GM12878 (cell line): ENCODE results near the gene SQOR. TPM values are rescaled to one million over a fixed set of nuclear protein-coding genes. Genes with fewer than 3 reads are reported as not detected.
A peak's percentile ranks its signal among the peaks of the same experiment; 100 is the strongest.

Experiments
- ATAC-seq: fragments of 200-7000 bp; cut with Tn5 transposase; 3 replicates; pipeline ENCODE4 v1.9.1; 2020; ENCODE audit warnings: mild to moderate bottlenecking, moderate library complexity
- BruUV-seq: library from RNA; stranded (reverse); fragments of 400-500 nt; replicated peaks from 2 replicates; lab custom pipeline; 2021; lab: Mats Ljungman, UMichigan
- CTCF ChIA-PET: fragments of 300-600 bp; sonication (Branson Sonifier 250); formaldehyde crosslinking; extraction: SDS; loops from one replicate; lab custom pipeline; 2021; ENCODE audit warnings: inconsistent platforms; lab: Yijun Ruan, JAX
- POLR2A ChIA-PET: fragments of 350-600 bp; formaldehyde crosslinking; extraction: SDS; loops from one replicate; lab custom pipeline; 2021; ENCODE audit warnings: inconsistent platforms; lab: Charles Lee
- RAD21 ChIA-PET: fragments of 300-600 bp; sonication (Branson Sonifier 250); formaldehyde crosslinking; loops from one replicate; lab custom pipeline; 2023; ENCODE audit warnings: antibody characterized with exemption; ENCODE audit not compliant: unreplicated experiment; lab: Charles Lee
- SMC1A ChIA-PET: fragments of 300-600 bp; sonication (Branson Sonifier 250); formaldehyde crosslinking; loops from one replicate; lab custom pipeline; 2023; ENCODE audit not compliant: unreplicated experiment, uncharacterized antibody; lab: Charles Lee
- DNase-seq: peaks from one replicate; pipeline ENCODE4 v3.0.0-alpha.2; 2011; ENCODE audit warnings: low read depth, low spot score
- FAIRE-seq: peaks from 3 replicates; lab custom pipeline; 2011; peaks lifted over from hg19 to GRCh38; lab: Jason Lieb, UNC
- H2AFZ ChIP-seq: 2 replicates; pipeline ENCODE4 v1.6.0; 2011; ENCODE audit warnings: low read depth, low read length, control low read depth; ENCODE audit not compliant: control insufficient read depth
- H3K27ac ChIP-seq: 2 replicates; pipeline ENCODE4 v1.5.1; 2011; ENCODE audit warnings: control low read depth; ENCODE audit not compliant: control insufficient read depth, insufficient read depth
- H3K27me3 ChIP-seq, 2 experiments: replicated peaks in 1 of 2; 2 replicates each; pipeline versions ENCODE4 v1.6.0 to v1.6.1; 2011; ENCODE audit warnings: low read length in 1 of 2; ENCODE audit not compliant: control insufficient read depth in 2 of 2, insufficient read depth in 2 of 2
- H3K36me3 ChIP-seq, 2 experiments: 2 replicates each; pipeline ENCODE4 v1.5.1; 2011; ENCODE audit warnings: low read length in 1 of 2; ENCODE audit not compliant: control insufficient read depth in 2 of 2, insufficient read depth in 2 of 2
- H3K4me1 ChIP-seq: 2 replicates; pipeline ENCODE4 v1.6.1; 2011; ENCODE audit warnings: mild to moderate bottlenecking, low read length, moderate library complexity, mixed read lengths; ENCODE audit not compliant: control insufficient read depth, insufficient read depth
- H3K4me2 ChIP-seq: 2 replicates; pipeline ENCODE4 v1.6.0; 2011; ENCODE audit warnings: control low read depth; ENCODE audit not compliant: control insufficient read depth, insufficient read depth
- H3K4me3 ChIP-seq: fragments of 200-600 bp; sonication (generic); 2 replicates; pipeline ENCODE4 v1.5.1; 2016
- H3K79me2 ChIP-seq: 2 replicates; pipeline ENCODE4 v1.6.0; 2011; ENCODE audit warnings: low read length; ENCODE audit not compliant: control insufficient read depth, insufficient read depth
- H3K9ac ChIP-seq: 2 replicates; pipeline ENCODE4 v1.8.0; 2011; ENCODE audit warnings: low read length, control low read depth, mixed read lengths; ENCODE audit not compliant: control insufficient read depth, insufficient read depth
- H3K9me3 ChIP-seq: replicated peaks from 3 replicates; pipeline ENCODE4 v1.5.1; 2011; ENCODE audit warnings: mild to moderate bottlenecking, low read length; ENCODE audit not compliant: control insufficient read depth, insufficient read depth
- H4K20me1 ChIP-seq: 2 replicates; pipeline ENCODE4 v1.6.0; 2011; ENCODE audit not compliant: control insufficient read depth, insufficient read depth
- CREB1 ChIP-seq: IDR thresholded peaks from 2 replicates; pipeline ENCODE4 v1.6.1; 2012; ENCODE audit warnings: low read depth, mild to moderate bottlenecking, inconsistent platforms
- CREM ChIP-seq: IDR thresholded peaks from 2 replicates; pipeline ENCODE4 v1.6.1; 2014; ENCODE audit warnings: antibody characterized with exemption, low read depth
- GATAD2B ChIP-seq: fragments of 450-650 bp; conservative IDR thresholded peaks from 2 replicates; pipeline ENCODE4 v1.6.1; 2017; ENCODE audit warnings: low read depth, mild to moderate bottlenecking, moderate library complexity
- HCFC1 ChIP-seq: fragments of 150-350 bp; IDR thresholded peaks from 2 replicates; pipeline ENCODE4 v1.6.1; 2014; ENCODE audit warnings: low read length
- HDAC6 ChIP-seq: fragments of 200-600 bp; sonication (generic); IDR thresholded peaks from one replicate; pipeline ENCODE4 v1.8.0; 2017; ENCODE audit warnings: antibody characterized with exemption; ENCODE audit not compliant: unreplicated experiment
- HDGF ChIP-seq: fragments of 450-650 bp; IDR thresholded peaks from 2 replicates; pipeline ENCODE4 v1.6.1; 2016; ENCODE audit warnings: antibody characterized with exemption
- KLF5 ChIP-seq: fragments of 450-650 bp; IDR thresholded peaks from 2 replicates; pipeline ENCODE4 v1.6.1; 2014; ENCODE audit warnings: mild to moderate bottlenecking; ENCODE audit not compliant: partially characterized antibody
- MEF2A ChIP-seq: IDR thresholded peaks from 2 replicates; pipeline ENCODE4 v1.6.1; 2011; ENCODE audit warnings: low read depth, mild to moderate bottlenecking, low read length, moderate library complexity; ENCODE audit not compliant: insufficient read depth
- NFIC ChIP-seq: IDR thresholded peaks from 2 replicates; pipeline ENCODE4 v1.6.1; 2012; ENCODE audit warnings: low read depth, mild to moderate bottlenecking, inconsistent platforms, low read length, moderate library complexity
- POLR2AphosphoS2 ChIP-seq: IDR thresholded peaks from 2 replicates; pipeline ENCODE4 v1.6.1; 2011; ENCODE audit warnings: low read depth, mild to moderate bottlenecking, low read length, improper control_type of control experiment, moderate library complexity
- RB1 ChIP-seq: fragments of 450-650 bp; formaldehyde crosslinking; IDR thresholded peaks from 2 replicates; pipeline ENCODE4 v1.6.1; 2017; ENCODE audit warnings: mild to moderate bottlenecking, borderline replicate concordance
- SMC3 ChIP-seq: IDR thresholded peaks from 2 replicates; pipeline ENCODE4 v1.6.1; 2011; ENCODE audit warnings: low read length, improper control_type of control experiment, borderline replicate concordance
- WGBS: methylation state at CpG from one replicate; pipeline ENCODE4 v1.1.6; 2016; ENCODE audit warnings: low lambda C conversion rate; ENCODE audit not compliant: insufficient replicate concordance, insufficient coverage; ENCODE audit errors: missing lambda C conversion rate; 5-methylcytosine and 5-hydroxymethylcytosine counted together
- in situ Hi-C: fragments of 300-500 bp; cut with MboI; formaldehyde crosslinking; loops from 9 replicates; pipeline ENCODE4 v1.14.3; 2018; ENCODE audit warnings: mixed read lengths
- intact Hi-C: fragments of 100-400 bp; cut with micrococcal nuclease; formaldehyde crosslinking; loops from one replicate; pipeline ENCODE4 v1.14.2; 2022; ENCODE audit not compliant: unreplicated experiment
- polyA plus RNA-seq, 11 experiments: library from polyadenylated mRNA; depleted of rRNA in 4 of 11; unstranded in 6 of 11; stranded (reverse) in 5 of 11; fragments of >200 nt; fragmentation: Nextera tagmentation in 4 of 11; fragmentation: Illumina TruSeq in 1 of 11; extraction: Ambion mirVana in 4 of 11; extraction: Trizol in 1 of 11; gene quantifications; 1 replicate in 1 of 11; 2 replicates in 10 of 11; pipeline versions ENCODE4 v1.2.1 to v1.2.3, GENCODE V29; 2011 to 2016; ENCODE audit warnings: inconsistent platforms in 2 of 11, missing spikeins in 2 of 11, low read depth in 1 of 11
- total RNA-seq, 4 experiments: library from RNA; depleted of rRNA in 3 of 4; stranded (reverse); fragments of >200 nt in 3 of 4; fragmentation: Illumina TruSeq in 1 of 4; extraction: Trizol in 1 of 4; gene quantifications; 2 replicates each; pipeline versions ENCODE4 v1.2.1 to v1.2.3, GENCODE V29; 2013 to 2021
- TF ChIP-seq, protein P1 (sequence below): fragments of 450-650 bp; IDR thresholded peaks from 2 replicates; pipeline ENCODE4 v1.6.1; 2017; ENCODE audit warnings: antibody characterized with exemption, mild to moderate bottlenecking, moderate library complexity
- TF ChIP-seq, protein P2 (sequence below): IDR thresholded peaks from 2 replicates; pipeline ENCODE4 v1.6.1; 2011; ENCODE audit warnings: borderline replicate concordance, low read depth, mild to moderate bottlenecking, moderate library complexity, low read length; ENCODE audit not compliant: insufficient read depth, poor library complexity, severe bottlenecking

The SQOR gene
- total and polyA plus RNA-seq, 10 of the 15 experiments (the other 5 are each of a cell fraction or from before 2014, with no cell fraction given): 14.5 to 74.7 (median 44.2) TPM

DNA sequence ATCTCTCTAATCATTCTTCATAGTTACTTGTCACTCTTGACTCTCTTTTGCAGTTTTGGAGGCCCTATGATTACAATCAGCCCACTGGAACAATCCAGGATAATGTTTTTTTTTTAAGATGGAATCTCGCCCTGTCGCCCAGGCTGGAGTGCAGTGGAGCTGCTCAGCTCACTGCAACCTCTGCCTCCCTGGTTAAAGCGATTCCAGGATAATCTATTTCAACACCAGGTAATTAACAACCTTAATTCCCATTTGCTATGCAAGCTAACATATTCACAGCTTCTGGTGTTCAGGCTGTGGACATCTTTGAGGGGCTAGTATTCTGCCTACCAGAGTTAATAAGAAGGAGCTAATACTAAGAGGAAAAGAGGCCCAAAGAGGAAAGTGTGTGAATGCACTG lies 48.7 kb upstream of the SQOR start:
- H3K79me2 ChIP-seq: peaks cover 49% of the 10 kb centered on the region
- peak overlapping the region; percentile 98 for H3K4me2 ChIP-seq
- peak overlapping the region; percentile 85 for H3K27ac ChIP-seq
- ChIA-PET SMC1A (interaction anchor here (0.9 to 4.9 kb wide), 16 partner anchors 8 to 180 kb away, joined by 3 to 35 read pairs (median 6); no protein-coding TSS in a partner anchor), POLR2A (interaction anchor here (0.5 to 2.8 kb wide), 11 partner anchors 10 to 363 kb away, joined by 3 to 17 read pairs (median 3); a partner anchor contains a TSS), CTCF (interaction anchor here (0.9 to 6.1 kb wide), 16 partner anchors 10 to 423 kb away, joined by 3 to 79 read pairs (median 4); partner anchors contain the start of gene SQOR), RAD21 (interaction anchor here (0.9 to 4.0 kb wide), 13 partner anchors 9 to 423 kb away, joined by 3 to 22 read pairs (median 4); a partner anchor contains a TSS)
- no peaks in the 10 kb centered on the region; a peak in 1 of 4 replicates for H3K36me3 ChIP-seq
- intact Hi-C loops: loop anchor here (2.0 to 5.0 kb wide), 2 partner anchors 51 to 64 kb away; partner anchors contain the start of gene SLC30A4
- in situ Hi-C loops: loop anchor here (10.0 kb wide), 1 partner anchor 391 kb away; no protein-coding TSS in a partner anchor
- H2AFZ ChIP-seq: no peak overlapping the region
- no peak for DNase-seq
- no peaks in the 10 kb centered on the region for H3K9me3 ChIP-seq
- TF ChIP-seq HDAC6 (no peak), CREB1 (no peak), POLR2AphosphoS2 (no peak), KLF5 (no peak), SMC3 (no peak), CREM (no peak), MEF2A (no peak), GATAD2B (no peak), NFIC (no peak), HDGF (no peak), HCFC1 (no peak), RB1 (no peak)
- TF ChIP-seq, protein P1, sequence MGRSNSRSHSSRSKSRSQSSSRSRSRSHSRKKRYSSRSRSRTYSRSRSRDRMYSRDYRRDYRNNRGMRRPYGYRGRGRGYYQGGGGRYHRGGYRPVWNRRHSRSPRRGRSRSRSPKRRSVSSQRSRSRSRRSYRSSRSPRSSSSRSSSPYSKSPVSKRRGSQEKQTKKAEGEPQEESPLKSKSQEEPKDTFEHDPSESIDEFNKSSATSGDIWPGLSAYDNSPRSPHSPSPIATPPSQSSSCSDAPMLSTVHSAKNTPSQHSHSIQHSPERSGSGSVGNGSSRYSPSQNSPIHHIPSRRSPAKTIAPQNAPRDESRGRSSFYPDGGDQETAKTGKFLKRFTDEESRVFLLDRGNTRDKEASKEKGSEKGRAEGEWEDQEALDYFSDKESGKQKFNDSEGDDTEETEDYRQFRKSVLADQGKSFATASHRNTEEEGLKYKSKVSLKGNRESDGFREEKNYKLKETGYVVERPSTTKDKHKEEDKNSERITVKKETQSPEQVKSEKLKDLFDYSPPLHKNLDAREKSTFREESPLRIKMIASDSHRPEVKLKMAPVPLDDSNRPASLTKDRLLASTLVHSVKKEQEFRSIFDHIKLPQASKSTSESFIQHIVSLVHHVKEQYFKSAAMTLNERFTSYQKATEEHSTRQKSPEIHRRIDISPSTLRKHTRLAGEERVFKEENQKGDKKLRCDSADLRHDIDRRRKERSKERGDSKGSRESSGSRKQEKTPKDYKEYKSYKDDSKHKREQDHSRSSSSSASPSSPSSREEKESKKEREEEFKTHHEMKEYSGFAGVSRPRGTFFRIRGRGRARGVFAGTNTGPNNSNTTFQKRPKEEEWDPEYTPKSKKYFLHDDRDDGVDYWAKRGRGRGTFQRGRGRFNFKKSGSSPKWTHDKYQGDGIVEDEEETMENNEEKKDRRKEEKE: no peak
- TF ChIP-seq, protein P2, sequence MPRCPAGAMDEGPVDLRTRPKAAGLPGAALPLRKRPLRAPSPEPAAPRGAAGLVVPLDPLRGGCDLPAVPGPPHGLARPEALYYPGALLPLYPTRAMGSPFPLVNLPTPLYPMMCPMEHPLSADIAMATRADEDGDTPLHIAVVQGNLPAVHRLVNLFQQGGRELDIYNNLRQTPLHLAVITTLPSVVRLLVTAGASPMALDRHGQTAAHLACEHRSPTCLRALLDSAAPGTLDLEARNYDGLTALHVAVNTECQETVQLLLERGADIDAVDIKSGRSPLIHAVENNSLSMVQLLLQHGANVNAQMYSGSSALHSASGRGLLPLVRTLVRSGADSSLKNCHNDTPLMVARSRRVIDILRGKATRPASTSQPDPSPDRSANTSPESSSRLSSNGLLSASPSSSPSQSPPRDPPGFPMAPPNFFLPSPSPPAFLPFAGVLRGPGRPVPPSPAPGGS: no peak
- 83% methylated on average over 3 of the region's 3 CpGs for WGBS
- ATAC-seq: no peak
- no peak for FAIRE-seq
- H3K27me3 ChIP-seq: no peaks in the 10 kb centered on the region
- H4K20me1 ChIP-seq: no peaks in the 10 kb centered on the region
- BruUV-seq: no TSS peak
- H3K9ac ChIP-seq: peak overlapping the region; percentile 97
- peak overlapping the region; percentile 97 for H3K4me3 ChIP-seq
- H3K4me1 ChIP-seq: peaks cover 4% of the 10 kb centered on the region; the same call in 1 of the 2 replicates
